Measurements from ENCODE around the gene PPP1R3D. TPM values are rescaled to one million over a fixed set of nuclear protein-coding genes. Genes with fewer than 3 reads are reported as not detected.

The PPP1R3D gene
- total and polyA plus RNA-seq, 9 donors = 4.1 to 9.8 (median 6.0) TPM

- no peaks in the 10 kb centered on the region for H3K27me3 ChIP-seq
- no peak overlapping the region for H3K4me3 ChIP-seq
- no peak for DNase-seq
- TF ChIP-seq, protein P1, sequence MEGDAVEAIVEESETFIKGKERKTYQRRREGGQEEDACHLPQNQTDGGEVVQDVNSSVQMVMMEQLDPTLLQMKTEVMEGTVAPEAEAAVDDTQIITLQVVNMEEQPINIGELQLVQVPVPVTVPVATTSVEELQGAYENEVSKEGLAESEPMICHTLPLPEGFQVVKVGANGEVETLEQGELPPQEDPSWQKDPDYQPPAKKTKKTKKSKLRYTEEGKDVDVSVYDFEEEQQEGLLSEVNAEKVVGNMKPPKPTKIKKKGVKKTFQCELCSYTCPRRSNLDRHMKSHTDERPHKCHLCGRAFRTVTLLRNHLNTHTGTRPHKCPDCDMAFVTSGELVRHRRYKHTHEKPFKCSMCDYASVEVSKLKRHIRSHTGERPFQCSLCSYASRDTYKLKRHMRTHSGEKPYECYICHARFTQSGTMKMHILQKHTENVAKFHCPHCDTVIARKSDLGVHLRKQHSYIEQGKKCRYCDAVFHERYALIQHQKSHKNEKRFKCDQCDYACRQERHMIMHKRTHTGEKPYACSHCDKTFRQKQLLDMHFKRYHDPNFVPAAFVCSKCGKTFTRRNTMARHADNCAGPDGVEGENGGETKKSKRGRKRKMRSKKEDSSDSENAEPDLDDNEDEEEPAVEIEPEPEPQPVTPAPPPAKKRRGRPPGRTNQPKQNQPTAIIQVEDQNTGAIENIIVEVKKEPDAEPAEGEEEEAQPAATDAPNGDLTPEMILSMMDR (IDR thresholded peaks at IDR 0.05) = no peak
- no peak for TF ChIP-seq POLR2A (IDR thresholded peaks at IDR 0.05)
- no peak for TF ChIP-seq EP300 (IDR thresholded peaks at IDR 0.05)
- intact Hi-C loops (cut with DNase I) = loop anchor here in 1 of 4 donors (10.0 kb wide), 1 partner anchor 362 kb away; no protein-coding TSS in a partner anchor
- H3K9me3 ChIP-seq = no peaks in the 10 kb centered on the region
- WGBS, 3 donors = 77 to 85% (median 82%) methylated on average over 4 of the region's 4 CpGs
- peaks cover 17% of the 10 kb centered on the region for H3K4me1 ChIP-seq (ENCODE audit: insufficient read depth)
- no peak overlapping the region for H3K27ac ChIP-seq
- H3K36me3 ChIP-seq = no peaks in the 10 kb centered on the region
Measured at GRCh38 chr20:59936409-59936808, 3.7 kb downstream of the PPP1R3D start.

GRCh38 chr20:59935457-59936185 lies 4.5 kb downstream of the PPP1R3D start:
- no peak for DNase-seq
- Histone ChIP-seq H3K4me1 (ENCODE audit: insufficient read depth) (peaks cover 17% of the 10 kb centered on the region), H3K4me3 (no peak overlapping the region), H3K36me3 (no peaks in the 10 kb centered on the region), H3K27ac (no peak overlapping the region), H3K27me3 (no peaks in the 10 kb centered on the region), H3K9me3 (no peaks in the 10 kb centered on the region)
- intact Hi-C loops (cut with DNase I) = loop anchor here in 1 of 4 donors (10.0 kb wide), 1 partner anchor 361 kb away; no protein-coding TSS in a partner anchor
- TF ChIP-seq, protein P1 (IDR thresholded peaks at IDR 0.05) = no peak
- no peak for TF ChIP-seq POLR2A (IDR thresholded peaks at IDR 0.05)
- TF ChIP-seq EP300 (IDR thresholded peaks at IDR 0.05) = no peak
- WGBS, 3 donors = 92 to 94% (median 93%) methylated on average over 8 of the region's 8 CpGs

- no peak for TF ChIP-seq POLR2A (IDR thresholded peaks at IDR 0.05)
- TF ChIP-seq, protein P1 (IDR thresholded peaks at IDR 0.05) = peak; percentile 74 to 93 (median 90)
- peak overlapping the region; percentile 57 for H3K4me3 ChIP-seq
- peak; percentile 64 to 85 (median 78) for DNase-seq
- H3K36me3 ChIP-seq = no peaks in the 10 kb centered on the region
- H3K9me3 ChIP-seq = no peaks in the 10 kb centered on the region
- H3K27ac ChIP-seq = peak overlapping the region; percentile 53 to 55
- intact Hi-C loops (cut with DNase I) = loop anchor here in 1 of 4 donors (10.0 kb wide), 1 partner anchor 359 kb away; no protein-coding TSS in a partner anchor
- peaks cover 13% of the 10 kb centered on the region for H3K4me1 ChIP-seq (ENCODE audit: insufficient read depth)
- no peaks in the 10 kb centered on the region for H3K27me3 ChIP-seq
- 2% methylated on average over 36 to 59 of the region's 59 CpGs for WGBS, 3 donors
Measured at GRCh38 chr20:59933849-59934585, 6.1 kb downstream of the PPP1R3D start.

DNA sequence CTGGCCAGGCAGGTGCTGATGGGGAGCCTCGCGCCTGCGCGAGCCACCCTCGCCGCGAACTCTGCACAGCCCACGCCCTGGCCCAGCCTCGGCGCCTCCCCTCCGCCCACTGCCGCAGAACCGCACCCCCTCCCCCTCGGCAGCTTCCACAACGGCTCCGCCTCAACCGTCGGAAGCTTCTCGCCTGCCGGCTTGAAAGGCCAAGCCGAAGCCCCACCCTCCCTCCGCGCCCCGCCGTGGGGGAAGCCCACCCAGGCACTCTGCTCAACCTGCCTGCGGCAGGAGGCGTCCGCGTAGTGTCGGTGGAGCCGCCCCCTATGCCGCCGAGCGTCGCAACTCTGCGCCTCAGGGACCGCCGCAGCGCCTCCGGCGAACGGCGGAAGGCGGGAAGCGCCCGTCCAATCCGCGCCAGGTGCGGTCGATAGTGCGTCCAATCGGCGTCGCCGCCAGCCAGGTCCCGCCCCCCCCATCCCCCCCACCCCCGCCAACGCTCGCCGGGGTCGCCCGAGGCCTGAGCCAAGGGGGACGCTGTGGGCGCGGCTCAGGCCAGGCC lies 6.7 kb downstream of the PPP1R3D start, which contains the start of gene SYCP2:
TSS of gene SYCP2 (minus strand) at position 342 of the 553 bp plus-strand sequence. CDS start 11,224 bp downstream, outside the sequence.
- Histone ChIP-seq H3K9me3 (no peaks in the 10 kb centered on the region), H3K4me3 (peak within 1 kb of the TSS; percentile 57), H3K27me3 (no peaks in the 10 kb centered on the region), H3K27ac (peak within 1 kb of the TSS; percentile 53 to 55), H3K4me1 (ENCODE audit: insufficient read depth) (peaks cover 6% of the 10 kb centered on the region), H3K36me3 (no peaks in the 10 kb centered on the region)
- intact Hi-C loops (cut with DNase I) = loop anchor here in 1 of 4 donors (10.0 kb wide), 1 partner anchor 359 kb away; no protein-coding TSS in a partner anchor
- TF ChIP-seq, protein P1 (IDR thresholded peaks at IDR 0.05) = no peak
- TF ChIP-seq POLR2A (IDR thresholded peaks at IDR 0.05) = no peak
- no peak for TF ChIP-seq EP300 (IDR thresholded peaks at IDR 0.05)
- 21 to 38% (median 35%) methylated on average over 32 to 65 of the region's 65 CpGs for WGBS, 3 donors
- peak in 4 of 5 donors; percentile 39 to 68 (median 52) for DNase-seq

Measured in ovary (tissue), 9 donors.